ENCODE data around the gene MRPL32.

DNA sequence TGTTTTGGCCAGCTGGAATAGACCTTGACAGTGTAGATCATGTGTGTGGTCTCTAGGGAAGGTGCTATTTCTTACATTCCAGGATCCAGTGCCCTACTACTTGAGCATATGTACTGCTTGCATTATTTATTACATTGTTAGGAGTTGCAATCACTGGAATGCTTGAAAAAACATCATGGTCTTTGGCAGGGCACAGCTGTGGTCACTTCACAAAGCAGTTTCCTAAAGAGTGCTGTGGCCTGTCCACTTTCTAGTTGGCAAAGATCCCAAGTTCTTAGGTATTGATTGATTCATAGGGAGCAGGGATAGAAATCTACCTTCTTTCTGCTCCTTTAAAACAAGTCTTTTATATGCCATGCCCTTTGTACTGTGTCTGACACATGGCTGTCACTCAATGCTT lies 24.9 kb upstream of the MRPL32 start:
- TF ChIP-seq, protein P1, sequence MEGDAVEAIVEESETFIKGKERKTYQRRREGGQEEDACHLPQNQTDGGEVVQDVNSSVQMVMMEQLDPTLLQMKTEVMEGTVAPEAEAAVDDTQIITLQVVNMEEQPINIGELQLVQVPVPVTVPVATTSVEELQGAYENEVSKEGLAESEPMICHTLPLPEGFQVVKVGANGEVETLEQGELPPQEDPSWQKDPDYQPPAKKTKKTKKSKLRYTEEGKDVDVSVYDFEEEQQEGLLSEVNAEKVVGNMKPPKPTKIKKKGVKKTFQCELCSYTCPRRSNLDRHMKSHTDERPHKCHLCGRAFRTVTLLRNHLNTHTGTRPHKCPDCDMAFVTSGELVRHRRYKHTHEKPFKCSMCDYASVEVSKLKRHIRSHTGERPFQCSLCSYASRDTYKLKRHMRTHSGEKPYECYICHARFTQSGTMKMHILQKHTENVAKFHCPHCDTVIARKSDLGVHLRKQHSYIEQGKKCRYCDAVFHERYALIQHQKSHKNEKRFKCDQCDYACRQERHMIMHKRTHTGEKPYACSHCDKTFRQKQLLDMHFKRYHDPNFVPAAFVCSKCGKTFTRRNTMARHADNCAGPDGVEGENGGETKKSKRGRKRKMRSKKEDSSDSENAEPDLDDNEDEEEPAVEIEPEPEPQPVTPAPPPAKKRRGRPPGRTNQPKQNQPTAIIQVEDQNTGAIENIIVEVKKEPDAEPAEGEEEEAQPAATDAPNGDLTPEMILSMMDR (IDR thresholded peaks at IDR 0.05; ENCODE audit: insufficient read depth, low read length, poor library complexity, severe bottlenecking): no peak
- no peak for TF ChIP-seq EZH2phosphoT487 (conservative IDR thresholded peaks at IDR 0.05; ENCODE audit: low read length)
